ENCODE measurements around the gene IFNAR2.

The IFNAR2 gene

GRCh38 chr21:33268737-33269441 is 39.2 kb downstream of the IFNAR2 start:
- no peak for DNase-seq

- no peak for DNase-seq
Measured at GRCh38 chr21:33270986-33271385, 41.2 kb downstream of the IFNAR2 start.

- no peak for DNase-seq
Measured at GRCh38 chr21:33273044-33273443, 43.3 kb downstream of the IFNAR2 start.

GRCh38 chr21:33278721-33279120 is 49.0 kb downstream of the IFNAR2 start:
- DNase-seq, result peak; percentile 72

- no peak for DNase-seq
Measured at GRCh38 chr21:33279330-33279820, 49.6 kb downstream of the IFNAR2 start.

Measured in fibroblast of skin of abdomen (primary cell).